ENCODE results near the gene PLXND1. TPM values are rescaled to one million over a fixed set of nuclear protein-coding genes. Genes with fewer than 3 reads are reported as not detected.
"Not testable (repeated sequence)": the region's sequence is repeated elsewhere in the genome, so short reads cannot be mapped to it uniquely, and the experiment has no call there.

The PLXND1 gene
- total RNA-seq, 4 donors from 2014 or later, result 155 to 300 (median 197) TPM

GRCh38 chr3:129612534-129613366 is 6.3 kb upstream of the PLXND1 start:
- Histone ChIP-seq H3K4me3 (no peak overlapping the region), H3K27ac (peak overlapping the region; percentile 0 to 81 (median 64)), H3K27me3 (no peaks in the 10 kb centered on the region), H3K9me3 (no peaks in the 10 kb centered on the region), H3K36me3 (no peaks in the 10 kb centered on the region), H3K4me1 (peaks cover 0 to 83% (median 54%) of the 10 kb centered on the region in 4 donors)
- DNase-seq (ENCODE audit: low spot score in 2 of 2), result no peak
- WGBS, 2 donors, result 59 to 62% methylated on average over 10 to 16 of the region's 16 CpGs
- TF ChIP-seq POLR2A (IDR thresholded peaks at IDR 0.05) (peak in 1 of 2 donors; percentile 4), EP300 (IDR thresholded peaks at IDR 0.05) (no peak), CTCF (IDR thresholded peaks at IDR 0.05) (no peak)

GRCh38 chr3:129611812-129612533 is 5.5 kb upstream of the PLXND1 start:
- TF ChIP-seq EP300 (IDR thresholded peaks at IDR 0.05) (peak in 1 of 2 donors; percentile 73), POLR2A (IDR thresholded peaks at IDR 0.05) (peak in 1 of 2 donors; percentile 6), CTCF (IDR thresholded peaks at IDR 0.05) (no peak)
- peak overlapping the region; percentile 0 to 81 (median 64) for H3K27ac ChIP-seq
- WGBS, 2 donors, result 13 to 29% methylated on average over 17 to 25 of the region's 25 CpGs
- H3K9me3 ChIP-seq, result no peaks in the 10 kb centered on the region
- peak overlapping the region in 1 of 4 donors; percentile 0 for H3K4me3 ChIP-seq
- peaks cover 0 to 89% (median 61%) of the 10 kb centered on the region in 4 donors for H3K4me1 ChIP-seq
- no peaks in the 10 kb centered on the region for H3K27me3 ChIP-seq
- no peaks in the 10 kb centered on the region for H3K36me3 ChIP-seq
- no peak for DNase-seq (ENCODE audit: low spot score in 2 of 2)

- DNase-seq (ENCODE audit: low spot score in 2 of 2), result no peak
- Histone ChIP-seq H3K9me3 (no peaks in the 10 kb centered on the region), H3K27ac (peak overlapping the region; percentile 0 to 81 (median 64)), H3K4me1 (peaks cover 0 to 83% (median 59%) of the 10 kb centered on the region in 4 donors), H3K27me3 (no peaks in the 10 kb centered on the region), H3K36me3 (no peaks in the 10 kb centered on the region), H3K4me3 (no peak overlapping the region)
- 76 to 77% methylated on average over 9 of the region's 9 CpGs for WGBS, 2 donors
- TF ChIP-seq EP300 (IDR thresholded peaks at IDR 0.05), result no peak
- no peak for TF ChIP-seq CTCF (IDR thresholded peaks at IDR 0.05)
- TF ChIP-seq POLR2A (IDR thresholded peaks at IDR 0.05), result no peak
Measured at GRCh38 chr3:129611446-129611800, 4.9 kb upstream of the PLXND1 start.

GRCh38 chr3:129610794-129611445 is 4.4 kb upstream of the PLXND1 start:
- Histone ChIP-seq H3K27ac (peak overlapping the region in 2 of 4 donors; percentile 93 to 99), H3K4me1 (peaks cover 0 to 78% (median 56%) of the 10 kb centered on the region in 4 donors)
- H3K27me3 ChIP-seq; H3K36me3 ChIP-seq; H3K9me3 ChIP-seq; DNase-seq (ENCODE audit: low spot score in 2 of 2); H3K4me3 ChIP-seq: not testable (repeated sequence)
- 87 to 96% methylated on average over 11 of the region's 11 CpGs for WGBS, 2 donors

- H3K4me1 ChIP-seq, result peaks cover 0 to 72% (median 53%) of the 10 kb centered on the region in 4 donors
- H3K9me3 ChIP-seq, result no peaks in the 10 kb centered on the region
- no peak overlapping the region for H3K4me3 ChIP-seq
- H3K36me3 ChIP-seq, result no peaks in the 10 kb centered on the region
- 51 to 52% methylated on average over 10 of the region's 10 CpGs for WGBS, 2 donors
- DNase-seq (ENCODE audit: low spot score in 2 of 2), result no peak
- no peaks in the 10 kb centered on the region for H3K27me3 ChIP-seq
- peak overlapping the region in 3 of 4 donors; percentile 42 to 99 (median 93) for H3K27ac ChIP-seq
- TF ChIP-seq CTCF (IDR thresholded peaks at IDR 0.05) (no peak), POLR2A (IDR thresholded peaks at IDR 0.05) (no peak), EP300 (IDR thresholded peaks at IDR 0.05) (no peak)
Measured at GRCh38 chr3:129610276-129610675, 3.8 kb upstream of the PLXND1 start.

All from tibial nerve (tissue), 4 donors.